ENCODE measurements around the gene UNC13B.

DNA sequence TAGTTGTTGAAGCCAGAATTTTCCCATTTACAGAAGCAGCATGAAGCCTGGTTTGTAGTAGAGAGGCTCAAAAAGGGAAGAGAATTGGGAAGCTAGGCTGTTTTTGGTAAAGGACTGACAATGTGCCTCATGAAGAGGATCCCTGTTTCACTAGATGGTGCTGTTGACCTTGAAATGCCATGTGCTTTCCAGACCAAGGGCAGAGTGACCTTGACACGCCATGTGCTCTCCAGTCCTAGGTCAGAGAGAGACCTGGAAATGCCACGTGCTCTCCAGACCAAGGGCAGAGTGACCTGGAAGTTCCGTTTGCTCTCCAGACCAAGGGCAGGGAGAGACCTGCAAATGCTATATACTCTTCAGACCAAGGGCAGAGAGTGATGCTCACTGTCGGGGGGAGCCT, 32.0 kb downstream of the UNC13B start:
- TF ChIP-seq, protein P1, sequence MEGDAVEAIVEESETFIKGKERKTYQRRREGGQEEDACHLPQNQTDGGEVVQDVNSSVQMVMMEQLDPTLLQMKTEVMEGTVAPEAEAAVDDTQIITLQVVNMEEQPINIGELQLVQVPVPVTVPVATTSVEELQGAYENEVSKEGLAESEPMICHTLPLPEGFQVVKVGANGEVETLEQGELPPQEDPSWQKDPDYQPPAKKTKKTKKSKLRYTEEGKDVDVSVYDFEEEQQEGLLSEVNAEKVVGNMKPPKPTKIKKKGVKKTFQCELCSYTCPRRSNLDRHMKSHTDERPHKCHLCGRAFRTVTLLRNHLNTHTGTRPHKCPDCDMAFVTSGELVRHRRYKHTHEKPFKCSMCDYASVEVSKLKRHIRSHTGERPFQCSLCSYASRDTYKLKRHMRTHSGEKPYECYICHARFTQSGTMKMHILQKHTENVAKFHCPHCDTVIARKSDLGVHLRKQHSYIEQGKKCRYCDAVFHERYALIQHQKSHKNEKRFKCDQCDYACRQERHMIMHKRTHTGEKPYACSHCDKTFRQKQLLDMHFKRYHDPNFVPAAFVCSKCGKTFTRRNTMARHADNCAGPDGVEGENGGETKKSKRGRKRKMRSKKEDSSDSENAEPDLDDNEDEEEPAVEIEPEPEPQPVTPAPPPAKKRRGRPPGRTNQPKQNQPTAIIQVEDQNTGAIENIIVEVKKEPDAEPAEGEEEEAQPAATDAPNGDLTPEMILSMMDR (IDR thresholded peaks at IDR 0.05): no peak
- no peak for TF ChIP-seq EZH2 (IDR thresholded peaks at IDR 0.05; ENCODE audit: borderline replicate concordance, insufficient read depth, low read depth, low read length, poor library complexity, severe bottlenecking)

Data from B cell (primary cell).